ENCODE data around the gene SLC13A2. TPM values are rescaled to one million over a fixed set of nuclear protein-coding genes. Genes with fewer than 3 reads are reported as not detected.

SLC13A2 gene
- total and polyA plus RNA-seq, 3 donors from 2014 or later: 0.44 to 0.93 (median 0.79) TPM

- H3K27ac ChIP-seq: no peak overlapping the region
- no peaks in the 10 kb centered on the region for H3K4me1 ChIP-seq
- no peak for TF ChIP-seq POLR2A (IDR thresholded peaks at IDR 0.05)
- TF ChIP-seq, protein P1, sequence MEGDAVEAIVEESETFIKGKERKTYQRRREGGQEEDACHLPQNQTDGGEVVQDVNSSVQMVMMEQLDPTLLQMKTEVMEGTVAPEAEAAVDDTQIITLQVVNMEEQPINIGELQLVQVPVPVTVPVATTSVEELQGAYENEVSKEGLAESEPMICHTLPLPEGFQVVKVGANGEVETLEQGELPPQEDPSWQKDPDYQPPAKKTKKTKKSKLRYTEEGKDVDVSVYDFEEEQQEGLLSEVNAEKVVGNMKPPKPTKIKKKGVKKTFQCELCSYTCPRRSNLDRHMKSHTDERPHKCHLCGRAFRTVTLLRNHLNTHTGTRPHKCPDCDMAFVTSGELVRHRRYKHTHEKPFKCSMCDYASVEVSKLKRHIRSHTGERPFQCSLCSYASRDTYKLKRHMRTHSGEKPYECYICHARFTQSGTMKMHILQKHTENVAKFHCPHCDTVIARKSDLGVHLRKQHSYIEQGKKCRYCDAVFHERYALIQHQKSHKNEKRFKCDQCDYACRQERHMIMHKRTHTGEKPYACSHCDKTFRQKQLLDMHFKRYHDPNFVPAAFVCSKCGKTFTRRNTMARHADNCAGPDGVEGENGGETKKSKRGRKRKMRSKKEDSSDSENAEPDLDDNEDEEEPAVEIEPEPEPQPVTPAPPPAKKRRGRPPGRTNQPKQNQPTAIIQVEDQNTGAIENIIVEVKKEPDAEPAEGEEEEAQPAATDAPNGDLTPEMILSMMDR (IDR thresholded peaks at IDR 0.05): no peak
- DNase-seq: no peak
- intact Hi-C loops (cut with DNase I; ENCODE audit: low total_unique reads): no loop called here
- no peak overlapping the region for H3K4me3 ChIP-seq
- no peaks in the 10 kb centered on the region for H3K36me3 ChIP-seq (ENCODE audit: low read depth, missing control alignments)
- H3K9me3 ChIP-seq: no peaks in the 10 kb centered on the region
- WGBS, 2 donors: 74 to 77% methylated on average over 2 of the region's 2 CpGs
- H3K27me3 ChIP-seq: no peaks in the 10 kb centered on the region
These were observed 10.9 kb downstream of the SLC13A2 start for GRCh38 chr17:28484296-28484695.

DNA sequence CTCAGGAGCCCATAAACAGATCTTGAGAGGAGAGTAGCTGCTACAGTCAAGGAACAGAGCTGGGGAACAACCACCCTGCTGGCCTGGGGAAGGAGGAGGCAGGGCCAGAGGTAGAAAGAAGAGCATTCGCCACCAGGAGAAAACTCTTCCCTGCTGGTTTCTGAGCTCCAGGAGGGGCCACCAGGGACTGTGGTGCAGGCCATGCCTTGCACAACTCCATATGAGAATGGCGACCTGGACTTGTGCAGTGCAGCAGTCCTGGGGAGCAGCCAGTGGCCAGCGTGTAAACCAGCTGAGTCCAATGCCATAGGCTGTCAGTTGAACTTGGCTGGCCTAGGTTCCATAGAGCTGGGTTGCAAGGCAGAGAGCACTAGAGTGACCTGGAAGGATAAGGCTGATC is 11.6 kb downstream of the SLC13A2 start:
- 78 to 87% methylated on average over 2 to 3 of the region's 3 CpGs for WGBS, 2 donors
- H3K4me3 ChIP-seq: no peak overlapping the region
- intact Hi-C loops (cut with DNase I; ENCODE audit: low total_unique reads): no loop called here
- no peak overlapping the region for H3K27ac ChIP-seq
- no peaks in the 10 kb centered on the region for H3K9me3 ChIP-seq
- no peak for DNase-seq
- H3K36me3 ChIP-seq (ENCODE audit: low read depth, missing control alignments): no peaks in the 10 kb centered on the region
- TF ChIP-seq, protein P1 (IDR thresholded peaks at IDR 0.05): no peak
- TF ChIP-seq POLR2A (IDR thresholded peaks at IDR 0.05): no peak
- H3K27me3 ChIP-seq: no peaks in the 10 kb centered on the region
- no peaks in the 10 kb centered on the region for H3K4me1 ChIP-seq

DNA sequence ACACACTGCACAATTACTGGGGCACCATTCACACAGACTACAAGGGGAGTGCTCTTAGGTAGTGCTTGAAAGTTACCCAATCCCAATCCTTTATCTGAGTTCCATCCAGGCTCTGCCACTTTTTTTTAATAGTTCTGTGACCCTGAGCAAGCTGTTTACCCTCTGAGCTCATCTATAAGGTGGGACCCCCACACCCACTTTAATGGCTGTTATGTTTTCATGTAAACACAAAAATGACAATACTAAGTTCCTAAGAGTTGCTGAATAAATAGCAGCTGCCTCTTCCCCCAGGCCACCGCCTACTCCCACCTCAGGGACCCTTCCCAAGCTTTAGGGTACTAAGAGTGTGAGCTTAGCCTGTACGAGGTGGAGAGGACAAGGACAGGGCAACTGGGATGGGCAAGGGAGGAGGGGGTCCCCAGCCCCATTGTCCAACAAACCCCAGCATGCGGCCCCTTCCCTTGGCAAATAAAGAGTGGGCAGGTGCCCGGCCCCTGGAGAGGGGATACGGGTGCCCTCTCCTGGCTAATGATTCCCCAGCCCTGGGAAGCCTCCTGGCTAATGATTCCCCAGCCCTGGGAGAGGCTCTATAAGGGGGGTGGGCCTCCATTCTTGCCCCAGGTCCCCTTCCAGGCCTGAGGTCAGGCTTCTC is 14.6 kb downstream of the SLC13A2 start:
- DNase-seq: no peak
- Histone ChIP-seq H3K4me3 (no peak overlapping the region), H3K27me3 (no peaks in the 10 kb centered on the region), H3K4me1 (no peaks in the 10 kb centered on the region), H3K36me3 (ENCODE audit: low read depth, missing control alignments) (no peaks in the 10 kb centered on the region), H3K9me3 (no peaks in the 10 kb centered on the region), H3K27ac (no peak overlapping the region)
- WGBS, 2 donors: 80 to 87% methylated on average over 2 to 5 of the region's 5 CpGs
- TF ChIP-seq POLR2A (IDR thresholded peaks at IDR 0.05): no peak
- TF ChIP-seq, protein P1 (IDR thresholded peaks at IDR 0.05): no peak
- intact Hi-C loops (cut with DNase I; ENCODE audit: low total_unique reads): no loop called here

DNA sequence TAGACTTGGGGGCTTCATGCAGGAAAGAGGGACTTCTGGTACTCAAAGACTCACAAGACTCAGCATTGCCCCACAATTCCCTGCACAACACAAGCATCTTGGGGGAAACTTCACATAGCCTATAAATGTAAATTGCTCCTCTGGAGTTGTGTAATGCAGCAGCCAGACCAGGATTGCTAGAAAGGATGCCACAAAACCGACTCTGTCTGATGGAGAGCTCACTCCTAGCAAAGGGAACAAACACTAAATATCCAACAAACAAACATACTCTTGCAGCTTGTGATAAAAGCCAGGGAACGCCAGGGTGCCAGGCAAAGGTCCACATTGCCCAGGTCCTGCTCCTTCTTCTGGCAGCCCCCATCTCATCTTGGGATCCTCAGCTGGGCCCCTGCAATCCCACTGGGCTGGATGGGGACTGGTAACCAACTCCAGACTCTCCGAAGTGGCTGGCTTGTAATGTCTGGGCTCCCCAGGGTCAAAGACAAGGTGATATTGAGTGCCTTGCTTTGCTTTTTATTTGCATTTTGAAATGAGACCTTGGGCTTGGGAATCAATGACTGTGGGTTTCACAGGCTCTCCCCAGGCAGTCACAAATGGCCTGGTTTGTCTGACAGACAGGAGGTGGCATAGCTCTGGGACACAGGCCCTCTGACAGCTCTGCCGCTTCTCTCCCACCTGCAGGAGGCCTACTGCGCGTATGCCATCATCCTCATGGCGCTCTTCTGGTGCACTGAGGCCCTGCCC is 15.3 kb downstream of the SLC13A2 start:
- H3K4me1 ChIP-seq: no peaks in the 10 kb centered on the region
- H3K4me3 ChIP-seq: no peak overlapping the region
- WGBS, 2 donors: 86 to 91% methylated on average over 6 to 7 of the region's 7 CpGs
- no peaks in the 10 kb centered on the region for H3K27me3 ChIP-seq
- no peaks in the 10 kb centered on the region for H3K9me3 ChIP-seq
- TF ChIP-seq POLR2A (IDR thresholded peaks at IDR 0.05): no peak
- TF ChIP-seq, protein P1 (IDR thresholded peaks at IDR 0.05): no peak
- no peak for DNase-seq
- no peaks in the 10 kb centered on the region for H3K36me3 ChIP-seq (ENCODE audit: low read depth, missing control alignments)
- H3K27ac ChIP-seq: no peak overlapping the region
- intact Hi-C loops (cut with DNase I; ENCODE audit: low total_unique reads): no loop called here

Measured in testis (tissue), 3 donors.